CD4-positive, alpha-beta T cell treated with Interleukin-17A for 4 hours (primary cell): ENCODE results near the gene ZSCAN21.

Experiments used
- DNase-seq: peaks from one replicate; pipeline ENCODE4 v3.0.0-alpha.2; 2020; ENCODE audit warnings: mixed read lengths

The ZSCAN21 gene

DNA sequence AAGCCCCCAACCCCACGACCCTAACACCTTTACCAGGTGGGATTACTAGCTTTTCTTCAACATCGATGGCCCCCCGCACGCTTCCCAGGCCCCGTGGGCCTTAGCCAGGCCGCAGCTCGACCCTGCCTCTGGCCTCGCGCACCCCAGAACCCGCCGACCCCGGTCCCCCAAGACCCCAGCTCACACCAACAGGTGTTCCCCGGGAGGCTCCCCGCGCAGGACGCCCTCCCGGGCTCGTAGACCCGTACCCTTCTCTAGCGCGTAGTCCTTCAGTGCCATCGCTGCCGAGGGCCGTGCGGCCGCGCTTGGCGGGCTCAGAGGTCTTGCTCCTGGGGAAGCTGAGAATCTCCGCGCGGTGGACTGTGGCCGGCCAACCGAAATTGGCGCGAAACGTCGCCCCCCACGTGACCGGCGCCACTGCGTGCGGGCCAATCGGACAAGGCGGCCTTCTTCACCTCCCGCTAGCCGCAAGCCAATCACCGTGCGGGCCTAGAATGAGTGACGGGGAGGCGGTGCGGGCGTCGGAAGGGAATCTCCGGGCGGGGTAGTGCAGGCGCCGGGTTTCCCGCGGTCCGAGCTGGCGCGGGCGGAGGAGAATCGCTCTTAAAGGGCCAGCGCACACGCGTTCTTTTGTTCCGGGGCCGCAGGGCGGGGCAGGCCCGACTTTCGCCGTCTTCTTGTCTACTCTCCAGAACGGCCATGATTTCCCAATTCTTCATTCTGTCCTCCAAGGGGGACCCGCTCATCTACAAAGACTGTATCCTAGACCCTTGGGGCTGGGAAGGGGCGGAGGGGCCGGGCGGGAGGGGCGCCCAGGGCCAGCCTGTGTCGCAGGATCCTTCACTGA, 51.7 kb downstream of the ZSCAN21 start, which contains the start of the genes AP4M1 and MCM7:
AP4M1 (plus strand) TSS at position 628 of the 847 bp plus-strand sequence; CDS start at position 700, 72 bp downstream.
MCM7 (minus strand) TSS at position 382 of the 847 bp plus-strand sequence; CDS start at position 279, 103 bp downstream.
- peak; percentile 95 for DNase-seq

DNA sequence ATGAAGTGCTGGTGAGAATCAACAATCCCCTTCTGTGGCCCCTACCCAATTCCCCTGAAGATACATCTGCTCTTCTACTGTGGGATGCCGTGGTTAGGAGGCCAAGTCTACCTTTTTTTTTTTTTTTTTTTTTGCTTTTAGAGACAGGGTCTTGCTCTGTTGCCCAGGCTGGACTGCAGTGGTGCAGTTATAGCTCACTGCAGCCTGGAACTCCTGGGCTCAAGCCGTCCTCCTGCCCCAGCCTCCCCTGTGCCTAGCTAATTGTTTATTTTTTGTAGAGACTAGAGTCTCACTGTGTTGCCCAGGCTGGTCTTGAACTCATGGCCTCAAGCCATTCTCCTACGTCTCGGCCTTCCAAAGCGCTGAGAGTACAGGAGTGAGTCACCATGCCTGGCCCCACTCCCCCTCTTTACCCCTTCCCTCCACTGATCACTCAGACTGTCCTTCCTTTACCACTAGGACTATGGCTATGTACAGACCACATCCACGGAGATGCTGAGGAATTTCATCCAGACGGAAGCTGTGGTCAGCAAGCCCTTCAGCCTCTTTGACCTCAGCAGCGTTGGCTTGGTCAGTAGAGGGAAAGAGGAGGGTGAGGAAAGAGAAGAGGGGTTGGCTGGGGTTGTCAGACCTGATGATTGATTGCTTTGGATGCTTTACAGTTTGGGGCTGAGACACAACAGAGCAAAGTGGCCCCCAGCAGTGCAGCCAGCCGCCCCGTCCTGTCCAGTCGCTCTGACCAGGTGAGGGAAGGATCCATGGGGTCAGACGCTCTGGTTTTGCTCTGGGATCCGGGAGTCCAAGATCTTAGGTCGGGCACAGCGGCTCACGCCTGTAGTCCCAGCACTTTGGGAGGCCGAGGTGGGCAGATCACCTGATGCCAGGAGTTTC, 53.6 kb downstream of the ZSCAN21 start:
- DNase-seq = no peak

DNA sequence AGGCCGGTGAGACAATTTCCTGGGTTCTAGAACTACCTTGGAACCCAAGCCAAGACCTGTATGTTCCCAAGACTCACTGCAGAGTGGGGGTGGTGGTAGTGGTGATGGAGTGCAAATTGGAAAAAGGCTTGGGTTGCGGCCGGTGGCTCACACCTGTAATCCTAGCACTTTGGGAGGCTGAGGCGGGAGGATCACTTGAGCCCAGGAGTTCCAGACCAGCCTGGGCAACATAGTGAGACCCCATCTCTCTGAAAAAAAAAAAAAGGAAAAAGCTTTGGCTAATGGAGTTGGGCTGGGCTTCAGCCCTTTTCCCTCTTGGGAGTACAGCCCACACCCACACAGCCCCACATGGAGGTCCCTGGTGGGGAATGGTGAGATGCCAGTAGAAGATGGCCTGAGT, 56.0 kb downstream of the ZSCAN21 start:
- no peak for DNase-seq

DNA sequence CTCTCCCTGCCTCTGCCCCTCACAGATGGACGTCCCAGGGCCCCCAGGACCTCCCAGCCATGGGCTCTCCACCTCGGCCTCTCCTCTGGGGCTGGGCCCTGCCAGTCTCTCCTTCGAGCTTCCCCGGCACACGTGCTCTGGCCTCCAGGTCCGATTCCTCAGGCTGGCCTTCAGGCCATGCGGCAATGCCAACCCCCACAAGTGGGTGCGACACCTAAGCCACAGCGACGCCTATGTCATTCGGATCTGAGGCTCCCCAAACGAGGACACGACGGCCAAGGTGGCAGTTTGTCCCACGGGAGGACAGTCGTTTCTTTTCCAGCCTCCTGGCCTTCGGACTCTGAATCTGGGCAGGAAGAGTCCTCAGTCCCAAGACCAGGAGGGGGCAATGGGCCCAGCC, 57.1 kb downstream of the ZSCAN21 start:
- DNase-seq = no peak

DNA sequence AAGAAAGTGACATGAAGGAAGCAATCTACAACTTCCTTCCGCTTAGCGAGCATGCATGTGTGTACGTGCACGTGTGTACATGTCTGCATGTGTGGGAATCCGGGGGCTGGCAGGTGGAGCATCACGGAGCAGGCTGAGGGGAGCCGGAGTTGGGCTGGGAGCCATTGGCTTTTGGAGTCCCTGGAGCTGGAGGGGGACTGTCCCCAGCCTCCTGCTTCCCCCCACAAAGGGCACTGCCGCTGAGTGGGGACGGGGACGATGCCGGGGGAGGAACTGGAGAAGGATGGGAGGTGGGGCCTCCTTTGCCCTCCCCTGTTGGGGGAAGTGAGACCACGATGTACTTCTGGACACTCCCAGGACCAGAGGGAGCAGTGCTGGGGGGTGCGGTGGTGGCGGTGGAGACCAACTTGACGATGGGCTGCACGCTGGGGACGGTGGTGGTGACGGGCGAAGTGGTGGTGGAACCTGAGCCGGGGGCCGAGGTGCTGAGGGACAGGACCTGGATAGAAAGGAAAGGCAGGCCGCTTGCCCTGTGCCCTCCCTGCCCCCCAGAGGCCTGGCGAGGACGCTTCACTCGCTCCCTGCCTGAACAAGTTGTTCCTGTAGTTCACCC, 57.7 kb downstream of the ZSCAN21 start:
- no peak for DNase-seq

DNA sequence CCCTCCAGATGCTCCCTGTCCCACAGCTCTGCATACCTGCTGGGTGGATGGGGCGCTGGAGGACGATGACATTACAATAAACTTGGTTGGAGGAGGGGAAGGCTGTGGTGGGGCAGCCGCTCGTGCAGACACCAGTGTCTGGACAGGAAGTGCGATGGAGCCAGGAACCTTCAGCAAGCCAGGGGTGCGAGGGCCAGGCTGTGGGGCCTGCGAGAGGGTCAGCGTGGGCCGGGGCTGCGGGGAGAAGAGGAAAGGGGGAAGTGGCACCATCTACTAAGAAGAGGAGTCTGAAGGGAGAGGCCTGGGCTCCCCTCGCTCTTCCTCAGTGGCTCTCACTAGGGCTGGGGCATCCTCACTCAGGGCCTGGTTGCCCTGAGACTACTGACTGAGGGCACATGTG, 58.3 kb downstream of the ZSCAN21 start:
- DNase-seq = no peak

DNA sequence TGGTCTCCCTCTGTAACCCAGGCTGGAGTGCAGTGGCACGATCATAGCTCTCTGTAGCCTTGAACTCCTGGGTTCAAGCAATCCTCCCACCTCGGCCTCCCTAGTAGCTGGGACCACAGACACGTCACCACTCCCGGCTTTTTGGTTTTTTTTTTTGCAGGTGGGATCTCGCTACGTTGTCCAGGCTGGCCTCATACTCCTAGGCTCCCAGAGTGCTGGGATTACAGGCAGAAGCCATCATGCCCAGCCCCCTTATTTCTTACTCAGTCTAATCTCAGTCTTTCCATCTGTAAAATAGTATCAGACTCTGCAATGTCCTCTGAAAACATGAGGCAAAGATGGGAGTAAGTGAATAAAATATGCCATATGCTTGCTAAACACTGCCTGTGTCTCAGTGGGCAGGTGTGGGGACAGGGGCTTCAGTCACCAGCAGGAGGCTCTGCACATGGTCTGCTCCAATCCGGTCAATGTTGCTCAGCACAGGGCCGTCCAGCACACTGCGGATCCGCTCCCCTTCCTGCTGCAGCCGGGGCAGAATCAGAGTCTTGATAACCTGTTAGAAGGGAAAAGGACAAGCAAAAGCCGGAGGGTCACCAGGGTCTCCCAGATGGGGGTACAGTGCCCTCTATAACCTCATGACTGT, 60.1 kb downstream of the ZSCAN21 start:
- DNase-seq = no peak

DNA sequence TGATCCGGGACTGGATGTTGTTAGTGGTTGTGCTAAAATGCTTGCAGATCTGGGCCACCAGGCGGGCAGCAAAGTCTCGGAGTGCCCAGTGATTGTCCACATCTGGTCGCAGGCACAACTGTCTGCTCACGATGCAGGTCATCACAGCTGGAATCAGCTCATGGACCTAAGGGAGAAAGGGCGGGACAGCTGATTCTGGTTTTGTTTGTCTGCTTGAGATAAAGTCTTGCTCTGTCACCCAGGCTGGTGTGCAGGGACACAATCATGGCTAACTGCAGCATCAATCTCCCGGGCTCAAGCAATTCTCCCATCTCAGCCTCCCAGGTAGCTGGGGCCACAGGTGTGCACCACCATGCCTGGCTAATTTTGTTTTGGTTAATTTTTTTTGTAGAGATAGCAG, 61.6 kb downstream of the ZSCAN21 start:
- no peak for DNase-seq

DNA sequence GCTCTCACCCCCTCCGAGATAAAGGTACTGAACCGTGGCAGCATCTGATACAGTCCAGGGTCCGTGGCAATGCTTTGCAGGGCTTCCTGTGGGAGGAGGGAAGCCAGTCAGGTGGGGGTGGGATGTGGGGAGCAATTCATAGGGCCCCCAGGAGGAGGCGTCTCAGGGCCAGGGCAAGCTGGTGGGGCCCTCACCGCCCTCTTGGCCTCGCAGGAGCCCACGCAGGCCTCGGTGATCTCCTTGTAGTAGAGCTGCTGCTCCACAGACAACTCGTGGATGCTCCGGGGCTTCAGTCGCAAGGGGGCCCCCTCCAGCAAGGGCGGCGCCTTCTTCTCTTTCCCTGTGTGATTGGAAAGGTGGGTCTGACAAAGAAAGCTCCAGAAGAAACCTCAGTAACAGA, 62.3 kb downstream of the ZSCAN21 start:
- no peak for DNase-seq
